CD14-positive monocyte (primary cell): ENCODE measurements around the gene CPB2. TPM values are rescaled to one million over a fixed set of nuclear protein-coding genes. Genes with fewer than 3 reads are reported as not detected.

Source experiments
- DNase-seq, 3 donors: peaks; one replicate each; pipeline ENCODE4 v3.0.0-alpha.2; 2011 to 2022
- H2AFZ ChIP-seq: 2 replicates; pipeline ENCODE4 v1.6.0; 2012; ENCODE audit warnings: mild to moderate bottlenecking, low read depth, low read length, inconsistent platforms; ENCODE audit not compliant: insufficient read depth, poor library complexity, severe bottlenecking
- H3K27ac ChIP-seq, 2 donors: 1 replicate in 1 of 2; 2 replicates in 1 of 2; pipeline ENCODE4 v1.5.1; 2012 to 2013; ENCODE audit warnings: low read length in 2 of 2, control low read depth in 1 of 2, inconsistent platforms in 1 of 2, low read depth in 1 of 2, mild to moderate bottlenecking in 1 of 2
- H3K27me3 ChIP-seq, 2 donors: one replicate each; pipeline versions ENCODE4 v1.6.0 to v1.6.1; 2011 to 2013; ENCODE audit warnings: low read length in 2 of 2; ENCODE audit not compliant: control insufficient read depth in 2 of 2, insufficient read depth in 2 of 2
- H3K36me3 ChIP-seq, 2 donors: replicated peaks in 1 of 2; 1 replicate in 1 of 2; 2 replicates in 1 of 2; pipeline versions ENCODE4 v1.5.1 to v1.6.1; 2012 to 2013; ENCODE audit warnings: low read length in 2 of 2, control low read depth in 1 of 2, inconsistent platforms in 1 of 2, mild to moderate bottlenecking in 1 of 2; ENCODE audit not compliant: insufficient read depth in 2 of 2, control insufficient read depth in 1 of 2
- H3K4me1 ChIP-seq, 2 donors: 1 replicate in 1 of 2; 2 replicates in 1 of 2; pipeline versions ENCODE4 v1.5.1 to v1.6.1; 2012 to 2013; ENCODE audit warnings: low read length in 2 of 2, control low read depth in 1 of 2, inconsistent platforms in 1 of 2, mild to moderate bottlenecking in 1 of 2, moderate library complexity in 1 of 2; ENCODE audit not compliant: insufficient read depth in 2 of 2, control insufficient read depth in 1 of 2
- H3K4me2 ChIP-seq: replicated peaks from 2 replicates; pipeline ENCODE3; 2012; ENCODE audit warnings: low read length, moderate library complexity, mild to moderate bottlenecking; ENCODE audit not compliant: poor library complexity, severe bottlenecking; ENCODE audit errors: extremely low read depth
- H3K4me3 ChIP-seq, 3 experiments: fragments of 200-600 bp in 1 of 3; sonication (generic) in 1 of 3; replicated peaks in 1 of 3; 1 replicate in 2 of 3; 2 replicates in 1 of 3; pipeline ENCODE4 v1.5.1; 2011 to 2013; ENCODE audit warnings: low read length in 3 of 3, mild to moderate bottlenecking in 3 of 3, control low read depth in 2 of 3, low read depth in 2 of 3, inconsistent platforms in 1 of 3, moderate library complexity in 1 of 3
- H3K79me2 ChIP-seq: 2 replicates; pipeline ENCODE4 v1.6.0; 2012; ENCODE audit warnings: mild to moderate bottlenecking, control low read depth, inconsistent platforms, low read length, moderate library complexity; ENCODE audit not compliant: insufficient read depth
- H3K9ac ChIP-seq: 2 replicates; pipeline ENCODE4 v1.6.0; 2017; ENCODE audit warnings: low read length, mild to moderate bottlenecking; ENCODE audit not compliant: insufficient read depth, poor library complexity, severe bottlenecking
- H3K9me3 ChIP-seq, 2 donors: replicated peaks in 1 of 2; 1 replicate in 1 of 2; 2 replicates in 1 of 2; pipeline versions ENCODE4 v1.5.1 to v1.6.1; 2012 to 2013; ENCODE audit warnings: low read length in 2 of 2, control low read depth in 1 of 2; ENCODE audit not compliant: control insufficient read depth in 1 of 2, insufficient read depth in 1 of 2
- H4K20me1 ChIP-seq: 2 replicates; pipeline ENCODE4 v1.6.0; 2012; ENCODE audit warnings: mild to moderate bottlenecking, low read length, control low read depth, moderate library complexity; ENCODE audit not compliant: insufficient read depth
- H3K27ac Mint-ChIP-seq, 7 donors: one replicate each; pipeline ENCODE4 v1.8.0; 2020; ENCODE audit warnings: mild to moderate bottlenecking in 7 of 7, mixed read lengths in 7 of 7, moderate library complexity in 6 of 7, inconsistent platforms in 2 of 7
- H3K27me3 Mint-ChIP-seq, 3 donors: one replicate each; pipeline ENCODE4 v1.8.0; 2021 to 2022; ENCODE audit warnings: low read depth in 3 of 3, mild to moderate bottlenecking in 3 of 3, mixed read lengths in 3 of 3, moderate library complexity in 3 of 3, inconsistent platforms in 1 of 3
- H3K36me3 Mint-ChIP-seq, 2 donors: one replicate each; pipeline ENCODE4 v1.8.0; 2020; ENCODE audit warnings: mixed read lengths in 2 of 2, inconsistent platforms in 1 of 2, mild to moderate bottlenecking in 1 of 2
- H3K4me1 Mint-ChIP-seq: one replicate; pipeline ENCODE4 v1.8.0; 2020; ENCODE audit warnings: mild to moderate bottlenecking, mixed read lengths
- H3K4me3 Mint-ChIP-seq, 2 donors: one replicate each; pipeline ENCODE4 v1.8.0; 2020; ENCODE audit warnings: mild to moderate bottlenecking in 2 of 2, mixed read lengths in 2 of 2, moderate library complexity in 1 of 2
- H3K9me3 Mint-ChIP-seq, 7 donors: one replicate each; pipeline ENCODE4 v1.8.0; 2020 to 2022; ENCODE audit warnings: mixed read lengths in 7 of 7, mild to moderate bottlenecking in 6 of 7, moderate library complexity in 6 of 7, inconsistent platforms in 2 of 7
- CTCF ChIP-seq: fragments of 200-600 bp; IDR thresholded peaks from one replicate; pipeline ENCODE4 v1.8.0; 2022; ENCODE audit warnings: antibody characterized with exemption, mild to moderate bottlenecking
- WGBS: methylation state at CpG from one replicate; pipeline ENCODE4 v1.1.5; 2013; ENCODE audit warnings: missing lambda C conversion rate; ENCODE audit not compliant: insufficient coverage; 5-methylcytosine and 5-hydroxymethylcytosine counted together
- intact Hi-C, 2 donors: fragments of 100-400 bp; cut with micrococcal nuclease; formaldehyde crosslinking; loops; one replicate each; pipeline versions ENCODE4 v1.15.0 to v1.15.1; 2023
- polyA plus RNA-seq, 3 donors: library from polyadenylated mRNA; depleted of rRNA in 1 of 3; unstranded in 2 of 3; stranded (reverse) in 1 of 3; fragments of 300-500 nt in 2 of 3; fragments of >200 nt in 1 of 3; fragmentation: Illumina TruSeq in 2 of 3; gene quantifications; 1 replicate in 2 of 3; 2 replicates in 1 of 3; pipeline ENCODE4 v1.2.3, GENCODE V29; 2012 to 2021

CPB2 gene
- polyA plus RNA-seq, 3 donors = 0.15 to 0.18 TPM; not detected in 1

GRCh38 chr13:46145950-46146349 is 41.1 kb upstream of the CPB2 start:
- Histone ChIP-seq H3K79me2 (peaks cover 89% of the 10 kb centered on the region), H3K27me3 (no peaks in the 10 kb centered on the region), H3K9ac (no peak overlapping the region), H4K20me1 (peaks cover 100% of the 10 kb centered on the region), H3K36me3 (peaks cover 97 to 100% of the 10 kb centered on the region in 2 donors), H2AFZ (no peak overlapping the region), H3K27ac (no peak overlapping the region), H3K4me1 (no peaks in the 10 kb centered on the region), H3K4me2 (no peak overlapping the region), H3K4me3 (no peak overlapping the region), H3K9me3 (no peaks in the 10 kb centered on the region)
- Mint-ChIP-seq H3K27me3 (no peaks in the 10 kb centered on the region), H3K36me3 (peaks cover 87 to 94% of the 10 kb centered on the region in 2 donors), H3K9me3 (no peaks in the 10 kb centered on the region), H3K4me3 (no peak overlapping the region), H3K4me1 (no peaks in the 10 kb centered on the region), H3K27ac (no peak overlapping the region)
- no peak for TF ChIP-seq CTCF
- no CpG with 5 or more reads among the region's 2 CpGs for WGBS
- intact Hi-C loops = no loop called here
- no peak for DNase-seq

DNA sequence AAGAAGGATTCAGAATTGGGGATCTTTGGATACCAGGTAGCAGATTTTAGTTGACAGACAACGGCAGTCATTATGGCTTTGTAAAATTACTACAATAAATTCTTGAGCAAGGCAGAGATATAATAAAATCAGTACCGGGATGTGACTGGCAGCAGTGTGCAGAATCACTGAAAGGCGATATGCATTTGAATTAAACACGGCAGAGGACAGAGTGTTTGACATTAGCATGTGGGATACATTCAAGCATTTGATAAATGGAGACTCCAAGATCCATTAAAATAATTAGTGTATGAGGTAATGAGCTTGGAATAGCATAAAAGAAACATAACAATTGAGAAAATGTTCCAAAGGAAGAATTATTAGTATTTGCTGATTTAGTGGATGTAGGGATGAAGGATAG is 40.3 kb upstream of the CPB2 start:
- Mint-ChIP-seq H3K4me1 (no peaks in the 10 kb centered on the region), H3K36me3 (peaks cover 87 to 94% of the 10 kb centered on the region in 2 donors), H3K9me3 (no peaks in the 10 kb centered on the region), H3K4me3 (no peak overlapping the region), H3K27ac (peak overlapping the region in 1 of 7 donors; percentile 0), H3K27me3 (no peaks in the 10 kb centered on the region)
- Histone ChIP-seq H2AFZ (no peak overlapping the region), H3K9me3 (no peaks in the 10 kb centered on the region), H3K27ac (no peak overlapping the region), H3K4me3 (no peak overlapping the region), H3K9ac (no peak overlapping the region), H4K20me1 (peaks cover 100% of the 10 kb centered on the region), H3K4me1 (no peaks in the 10 kb centered on the region), H3K4me2 (no peak overlapping the region), H3K79me2 (peaks cover 89% of the 10 kb centered on the region), H3K27me3 (no peaks in the 10 kb centered on the region), H3K36me3 (peaks cover 97 to 100% of the 10 kb centered on the region in 2 donors)
- DNase-seq = no peak
- WGBS = 98% methylated on average over 4 of the region's 4 CpGs
- no peak for TF ChIP-seq CTCF
- intact Hi-C loops = no loop called here
